Measurements from ENCODE around the gene PAK5.
A peak's percentile ranks its signal among the peaks of the same experiment; 100 is the strongest.

Gene PAK5

DNA sequence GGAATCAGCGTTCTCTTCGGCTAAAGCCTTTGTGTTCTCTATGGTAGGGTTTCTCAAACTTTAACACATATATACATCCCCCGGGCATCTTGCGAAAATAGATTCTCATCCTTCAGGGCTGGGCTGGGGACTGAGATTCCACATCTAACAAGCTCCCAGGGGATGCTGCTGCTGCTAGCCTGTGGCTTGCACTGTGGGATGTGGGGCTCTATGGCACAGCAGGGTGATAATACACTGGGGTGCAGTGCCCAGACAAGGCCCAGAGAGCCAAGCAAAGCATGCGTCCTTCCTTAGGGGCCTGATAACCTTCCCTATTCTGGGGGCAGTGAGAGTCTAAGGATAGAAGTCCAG, 222.4 kb downstream of the PAK5 start:
- DNase-seq (ENCODE audit: low spot score): no peak

DNA sequence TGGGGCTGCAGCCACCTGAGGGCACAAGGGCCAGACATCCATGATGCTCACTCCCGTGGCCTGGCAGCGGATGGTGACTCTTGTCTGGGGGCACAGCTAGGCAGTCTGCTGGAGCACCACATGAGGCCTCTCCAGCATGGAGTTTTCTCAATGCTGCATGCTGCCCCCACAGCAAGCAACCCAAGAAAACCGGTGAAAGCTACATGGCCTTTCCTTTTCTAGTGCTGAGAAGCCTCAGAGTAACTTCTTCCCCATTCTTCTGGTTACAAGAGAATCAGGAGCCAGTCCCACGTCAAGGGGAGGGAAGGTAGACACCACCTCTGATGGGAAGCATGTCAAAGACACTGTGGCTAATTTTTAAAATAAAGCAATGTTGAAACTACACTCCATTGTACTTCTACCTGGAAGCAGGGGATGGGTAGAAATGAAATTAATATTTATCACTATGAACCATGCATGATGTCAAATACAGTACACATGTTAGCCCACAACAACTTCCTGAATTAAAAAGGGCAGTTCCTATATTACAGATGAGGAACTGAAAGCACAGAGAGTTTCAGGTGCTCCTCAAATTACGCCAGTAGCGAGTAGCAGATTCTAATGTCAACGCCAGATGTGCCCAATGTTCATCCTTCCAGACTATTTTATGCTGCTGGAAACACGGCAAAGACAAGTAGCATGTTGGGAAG, 223.0 kb downstream of the PAK5 start:
- no peak for DNase-seq (ENCODE audit: low spot score)

DNA sequence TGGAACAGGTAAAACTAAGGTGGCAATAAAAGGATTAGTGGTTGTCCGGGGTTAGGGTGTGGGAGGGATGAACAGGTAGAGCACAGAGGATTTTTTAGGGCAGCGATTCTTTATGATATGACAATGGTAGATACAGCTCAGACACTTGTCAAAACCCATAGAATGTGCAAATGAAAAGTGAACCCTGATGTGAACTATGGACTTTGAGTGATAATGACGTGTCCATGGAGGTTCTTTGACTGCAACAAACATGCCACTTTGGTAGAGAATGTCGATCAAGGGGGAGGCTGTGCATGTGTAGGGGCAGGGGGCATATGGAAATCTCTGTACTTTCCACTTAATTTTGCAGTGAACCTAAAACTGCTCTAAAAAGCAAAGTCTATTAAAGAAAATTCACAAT, 223.8 kb downstream of the PAK5 start:
- no peak for DNase-seq (ENCODE audit: low spot score)

DNA sequence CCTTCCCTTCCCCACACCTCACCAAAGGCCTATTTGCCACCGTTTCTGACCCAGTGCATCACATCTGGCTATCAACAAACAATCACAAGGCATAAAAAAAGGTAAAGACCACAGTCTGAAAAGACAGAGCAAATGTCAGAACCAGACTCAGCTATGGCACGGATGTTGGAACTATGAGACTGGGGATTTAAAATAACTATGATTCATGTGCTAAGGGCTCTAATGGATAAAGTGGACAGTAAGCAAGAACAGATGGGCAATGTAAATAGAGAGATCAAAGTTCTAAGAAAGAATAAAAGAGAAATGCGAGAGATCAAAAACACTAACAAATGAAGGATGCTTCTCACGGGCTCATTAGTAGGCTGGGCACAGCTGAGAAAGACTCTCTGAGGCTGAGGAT, 225.0 kb downstream of the PAK5 start:
- no peak for DNase-seq (ENCODE audit: low spot score)

DNA sequence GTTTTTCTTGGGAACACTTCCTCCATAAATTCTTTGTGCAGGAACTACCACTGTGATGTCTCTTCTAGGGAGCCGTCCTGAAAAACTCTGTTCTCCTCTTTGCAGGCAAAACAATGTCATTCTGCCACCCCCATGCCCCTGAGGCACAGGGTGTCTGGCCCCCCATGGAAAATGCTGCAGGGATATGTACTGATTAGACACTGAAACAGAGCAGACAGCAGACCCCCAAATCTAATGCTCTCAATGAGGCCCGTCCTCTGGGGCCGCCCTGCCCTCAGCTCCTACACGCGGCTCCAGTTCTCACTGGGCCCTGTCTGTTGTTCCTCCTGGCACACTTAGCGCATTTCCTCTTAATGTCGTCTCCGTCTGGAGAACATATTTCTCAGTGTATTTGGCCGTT, 227.0 kb downstream of the PAK5 start:
- no peak for DNase-seq (ENCODE audit: low spot score)

DNA sequence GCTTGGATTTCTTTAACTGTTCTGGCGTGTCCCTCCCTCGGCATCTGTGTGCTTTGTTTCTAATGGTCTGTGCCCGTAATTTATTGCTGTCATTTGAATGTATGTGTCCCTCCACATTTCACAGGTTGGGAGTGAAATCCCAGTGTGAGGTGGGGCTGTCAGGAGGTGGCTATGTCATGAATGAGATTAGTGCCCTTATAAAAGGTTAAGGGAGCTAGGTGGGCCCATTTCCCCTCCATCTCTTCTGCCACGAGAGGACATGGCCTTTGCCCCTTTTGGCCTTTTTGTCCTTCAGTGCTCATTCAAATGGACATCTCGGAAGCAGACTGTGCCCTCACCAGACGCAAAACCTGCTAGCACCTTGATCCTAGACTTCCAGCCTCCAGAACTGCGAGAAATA, 228.2 kb downstream of the PAK5 start:
- no peak for DNase-seq (ENCODE audit: low spot score)

DNA sequence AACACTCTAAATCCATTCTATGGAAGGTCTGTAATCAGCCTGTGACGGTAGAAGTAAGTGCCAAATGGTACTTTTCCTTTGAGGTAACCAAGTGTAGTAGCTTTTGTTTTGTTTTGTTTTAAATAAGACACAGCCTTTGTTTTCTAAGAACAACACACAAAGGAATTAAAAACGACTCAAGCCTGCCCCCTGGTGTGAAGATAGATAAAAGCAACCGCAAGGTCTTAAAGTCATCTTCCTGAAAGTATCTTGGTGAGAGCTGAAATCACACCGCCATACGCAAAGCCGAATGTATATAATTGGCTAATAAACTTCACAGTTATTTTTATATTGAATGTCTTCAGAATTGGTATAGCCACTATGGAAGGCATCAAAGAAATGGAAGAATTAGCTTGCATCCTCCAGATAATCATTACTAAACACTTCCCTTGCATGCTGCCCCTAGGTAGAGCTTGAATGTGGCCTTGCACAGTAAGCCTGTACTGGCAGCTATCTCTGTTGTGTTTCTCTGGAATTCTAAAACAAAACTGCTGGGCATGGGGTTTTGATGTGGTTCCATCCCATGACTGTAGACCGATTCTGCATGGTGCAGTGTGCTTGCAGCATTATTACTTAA, 228.9 kb downstream of the PAK5 start:
- no peak for DNase-seq (ENCODE audit: low spot score)

DNA sequence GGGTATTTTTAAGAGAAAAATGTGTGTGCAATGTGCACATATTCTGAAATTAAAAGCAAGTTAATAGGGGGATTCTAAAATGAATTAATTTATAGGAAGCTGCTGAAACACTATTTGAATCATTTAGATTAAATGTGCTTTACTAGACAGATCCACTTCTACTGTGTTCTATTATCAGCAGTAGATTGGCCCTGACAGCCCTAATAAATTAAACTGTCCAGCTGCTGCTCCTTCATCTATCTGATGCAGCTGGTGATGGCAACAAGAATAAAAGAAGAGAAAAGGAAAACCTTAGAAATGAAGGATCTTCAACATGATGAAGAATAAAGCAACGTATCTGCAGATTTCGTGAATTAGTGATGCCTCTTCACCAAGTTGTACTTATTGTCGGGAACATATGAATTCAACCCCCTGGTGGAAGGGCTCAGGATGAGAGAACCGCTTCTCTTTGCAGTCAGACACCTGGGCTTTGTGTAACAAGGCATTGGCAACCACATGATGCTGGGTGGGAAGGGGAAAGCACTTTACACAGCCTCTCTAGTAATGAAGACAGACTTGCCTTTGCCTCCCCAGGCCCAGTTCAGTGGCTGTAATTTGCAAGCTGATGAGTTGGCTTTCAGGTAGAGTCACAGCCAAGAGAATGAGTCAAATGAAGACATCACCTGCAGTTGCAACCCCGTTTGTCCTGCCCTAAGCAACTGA, 230.1 kb downstream of the PAK5 start:
- DNase-seq (ENCODE audit: low spot score): no peak

DNA sequence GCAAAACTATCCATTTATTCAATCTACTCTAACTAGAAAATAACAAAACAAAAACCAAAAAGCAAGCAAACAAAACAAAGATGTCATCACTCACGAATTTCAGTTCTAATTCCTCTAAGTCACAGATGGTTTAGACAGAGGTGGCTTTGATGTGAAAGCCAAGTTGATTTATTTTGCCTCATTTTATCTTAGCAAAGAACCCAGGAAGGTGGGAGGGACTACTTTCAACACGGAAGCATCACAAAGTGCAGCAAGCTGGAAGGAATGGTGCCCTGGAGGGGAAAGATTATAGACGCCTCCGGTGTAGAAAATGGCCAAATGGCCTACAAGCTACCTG, 236.1 kb downstream of the PAK5 start:
- no peak for DNase-seq (ENCODE audit: low spot score)

DNA sequence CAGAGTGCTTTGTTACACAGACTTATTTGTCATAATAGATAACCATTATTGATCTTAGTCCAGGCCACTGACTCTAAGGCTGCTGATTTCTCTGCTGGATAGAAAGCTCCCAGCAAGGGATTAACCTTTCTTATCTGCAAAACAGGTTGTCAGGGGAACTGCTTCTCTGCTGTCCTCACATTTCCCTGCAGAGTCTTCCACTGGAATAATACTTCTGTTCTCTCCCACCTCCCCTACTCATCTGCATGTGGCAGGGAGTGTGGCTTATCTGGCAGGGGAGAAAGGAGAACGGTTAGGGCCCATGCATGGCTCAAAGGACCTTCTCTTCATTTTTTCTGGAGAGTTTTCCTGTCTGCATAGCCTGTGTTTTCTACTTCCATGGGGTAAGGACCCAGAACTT, 238.3 kb downstream of the PAK5 start:
- DNase-seq (ENCODE audit: low spot score): peak; percentile 31

DNA sequence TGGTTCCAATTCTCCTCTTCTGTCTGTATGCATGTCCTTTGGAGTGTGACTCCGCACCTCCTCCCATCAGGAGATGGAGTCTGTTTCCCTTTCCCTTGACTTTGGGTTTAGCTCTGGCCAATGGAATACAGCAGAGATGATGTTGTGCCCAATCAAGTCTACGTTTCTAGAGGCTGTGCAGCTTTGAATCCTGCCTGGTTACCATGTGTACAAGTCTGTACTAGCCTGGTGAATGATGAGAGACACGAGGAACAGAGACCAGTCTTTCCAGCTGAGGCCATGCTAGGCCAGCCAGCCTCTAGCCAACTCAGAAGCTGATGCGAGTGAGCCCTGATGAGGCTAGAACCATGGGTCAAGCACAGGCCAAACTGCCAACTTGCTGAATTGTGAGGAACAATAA, 241.3 kb downstream of the PAK5 start:
- DNase-seq (ENCODE audit: low spot score): no peak

DNA sequence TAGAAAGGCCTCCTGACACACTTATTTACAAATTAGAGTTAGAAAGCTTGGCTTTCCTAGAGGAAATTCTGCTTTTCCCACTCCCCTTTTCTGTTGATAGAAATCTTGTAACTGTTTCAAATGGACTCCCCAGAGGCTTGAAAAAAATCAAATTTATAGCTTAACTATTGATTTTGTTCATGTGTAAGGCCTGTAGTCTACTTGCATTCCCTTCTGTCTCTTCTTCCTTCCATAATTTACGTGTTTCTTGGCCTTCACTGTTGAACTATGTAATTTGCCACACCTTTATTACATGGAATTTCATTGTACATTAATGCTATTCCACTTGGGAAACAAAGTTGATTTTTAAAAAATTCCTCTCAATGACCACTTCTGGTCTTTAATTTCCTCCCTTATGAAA, 243.1 kb downstream of the PAK5 start:
- no peak for DNase-seq (ENCODE audit: low spot score)

DNA sequence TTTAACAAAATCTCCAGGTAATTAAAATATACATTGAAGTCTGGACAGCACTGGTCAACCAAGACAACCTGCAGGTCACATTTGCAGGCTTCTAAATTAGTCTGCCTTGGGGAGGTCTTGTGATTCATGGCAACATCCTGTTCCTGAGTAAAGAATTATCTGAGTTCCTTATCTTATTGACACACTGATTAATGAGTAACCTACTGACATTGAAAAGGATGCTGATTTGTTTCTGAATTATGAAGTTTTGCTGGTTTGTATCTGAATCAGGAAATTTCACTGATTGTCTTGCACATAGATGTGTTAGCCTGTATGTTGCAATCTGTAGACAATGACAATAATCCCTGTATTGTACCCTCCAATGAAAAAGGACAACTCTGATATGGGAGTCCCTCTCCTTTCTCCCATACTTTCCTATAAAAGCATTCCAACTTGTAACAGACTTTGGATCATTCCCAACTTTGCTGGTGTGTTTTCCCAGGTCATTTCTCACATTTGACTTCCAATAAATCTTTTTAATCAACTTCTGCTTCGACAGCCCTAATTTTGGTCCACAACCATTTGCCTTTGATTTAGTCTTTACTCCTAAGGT, 244.5 kb downstream of the PAK5 start:
- DNase-seq (ENCODE audit: low spot score): peak; percentile 36

DNA sequence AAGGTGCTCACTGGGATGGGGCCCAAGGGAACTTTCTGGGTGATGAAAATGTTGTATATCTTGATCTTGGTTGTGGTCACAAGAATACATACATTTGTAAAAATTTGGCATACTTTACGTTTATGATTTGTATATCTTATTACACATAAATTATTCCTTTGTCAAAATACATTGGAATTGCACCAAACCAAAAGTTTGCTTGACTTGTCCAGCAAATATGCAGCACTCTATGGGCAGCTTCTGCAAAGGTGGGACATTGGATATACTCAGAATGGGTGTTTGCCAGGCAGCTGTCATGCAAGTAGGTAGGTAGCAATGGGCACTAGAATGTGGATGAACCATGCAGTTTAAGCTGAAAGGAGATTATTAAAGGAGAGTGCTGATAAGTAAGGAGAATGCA, 246.5 kb downstream of the PAK5 start:
- DNase-seq (ENCODE audit: low spot score): no peak

DNA sequence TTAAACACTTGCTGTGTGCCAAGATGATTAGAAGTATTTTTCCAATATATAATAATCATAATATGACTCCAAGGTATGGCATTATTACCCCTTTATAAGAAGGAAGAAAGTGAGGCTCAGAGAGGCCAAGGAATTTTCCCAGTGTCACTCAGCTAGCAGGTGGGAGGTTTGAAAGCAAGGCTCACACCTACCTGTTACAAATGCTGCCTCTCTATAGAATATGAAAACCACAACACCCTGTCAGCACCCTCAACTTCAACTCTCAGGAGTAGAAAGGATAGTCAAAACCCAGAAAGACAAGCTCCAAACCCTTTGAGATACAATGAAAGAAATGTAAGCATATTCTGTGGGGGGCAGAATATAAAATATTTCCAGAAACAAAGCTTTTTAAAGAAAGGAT, 247.8 kb downstream of the PAK5 start:
- DNase-seq (ENCODE audit: low spot score): no peak

DNA sequence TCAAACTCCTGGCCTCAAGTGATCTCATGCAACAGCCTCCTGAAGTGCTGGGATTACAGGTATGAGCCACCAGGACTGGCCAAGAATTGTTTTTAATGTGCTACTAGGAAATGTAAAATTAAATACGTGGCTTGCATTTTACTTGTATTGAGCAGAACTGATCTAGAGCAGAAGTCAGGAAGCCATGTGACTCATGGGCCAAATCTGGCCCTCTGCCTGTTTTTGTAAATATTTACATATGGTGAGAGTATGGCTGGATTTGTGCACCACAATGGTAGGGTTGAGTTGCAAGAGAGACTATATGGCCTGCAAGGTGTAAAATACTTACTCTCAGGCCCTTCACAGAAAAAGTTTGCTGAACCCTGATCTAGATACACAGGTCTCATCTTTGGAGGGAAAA, 248.7 kb downstream of the PAK5 start:
- no peak for DNase-seq (ENCODE audit: low spot score)

DNA sequence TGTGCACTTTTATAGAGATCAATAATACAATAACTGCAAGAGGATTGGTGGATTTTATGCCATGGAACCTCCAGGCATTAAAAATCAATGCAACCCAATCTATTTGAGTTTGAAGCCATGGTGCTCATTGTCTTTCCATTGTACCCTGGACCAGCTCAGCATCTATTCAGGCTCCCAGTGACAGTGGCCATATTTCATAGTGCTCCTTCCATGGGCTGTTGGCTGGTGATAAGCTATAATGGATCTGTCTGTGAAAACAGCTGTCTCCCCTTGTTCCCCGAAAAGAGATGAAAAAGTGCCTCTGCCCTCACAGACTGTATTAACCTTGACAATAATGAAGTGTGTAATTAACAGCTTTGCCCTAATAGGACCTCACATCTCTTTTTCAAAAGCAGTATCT, 250.2 kb downstream of the PAK5 start:
- DNase-seq (ENCODE audit: low spot score): no peak

DNA sequence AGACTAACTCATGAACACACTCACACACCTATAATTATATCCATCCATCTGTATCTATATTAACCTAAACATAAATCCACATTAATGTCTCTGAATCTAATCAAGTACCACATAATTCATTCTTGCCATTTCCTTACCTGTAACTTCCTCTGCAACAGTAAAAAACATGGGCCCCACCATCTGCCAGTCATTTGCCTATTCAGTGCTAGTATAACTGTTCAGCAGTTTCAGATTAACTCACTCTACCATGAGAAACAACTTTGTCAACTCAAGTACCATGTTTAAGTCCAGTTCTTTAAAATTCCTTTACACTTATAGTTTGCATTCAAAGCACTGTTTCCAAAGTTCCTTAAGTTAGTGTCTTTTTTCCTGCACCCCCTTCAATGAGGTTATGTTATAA, 255.7 kb downstream of the PAK5 start:
- DNase-seq (ENCODE audit: low spot score): no peak

DNA sequence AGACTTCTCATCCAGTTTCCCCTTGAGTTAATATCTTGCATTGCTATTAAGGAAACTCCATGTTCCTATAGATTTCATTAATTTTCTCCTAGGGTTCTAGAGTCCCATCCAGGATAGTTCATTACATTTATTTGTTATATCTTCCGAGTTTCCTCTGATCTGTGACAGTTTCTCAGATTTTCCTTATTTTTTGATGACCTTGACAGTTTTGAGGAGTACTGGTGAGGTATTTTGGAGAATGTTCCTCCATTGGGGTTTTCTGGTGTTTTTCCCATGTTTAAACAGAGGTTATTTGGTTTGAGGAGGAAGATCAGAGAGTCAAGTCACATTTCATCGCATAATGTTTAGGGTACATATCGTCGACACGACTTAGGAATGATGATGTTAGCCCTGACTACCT, 256.7 kb downstream of the PAK5 start:
- no peak for DNase-seq (ENCODE audit: low spot score)

DNA sequence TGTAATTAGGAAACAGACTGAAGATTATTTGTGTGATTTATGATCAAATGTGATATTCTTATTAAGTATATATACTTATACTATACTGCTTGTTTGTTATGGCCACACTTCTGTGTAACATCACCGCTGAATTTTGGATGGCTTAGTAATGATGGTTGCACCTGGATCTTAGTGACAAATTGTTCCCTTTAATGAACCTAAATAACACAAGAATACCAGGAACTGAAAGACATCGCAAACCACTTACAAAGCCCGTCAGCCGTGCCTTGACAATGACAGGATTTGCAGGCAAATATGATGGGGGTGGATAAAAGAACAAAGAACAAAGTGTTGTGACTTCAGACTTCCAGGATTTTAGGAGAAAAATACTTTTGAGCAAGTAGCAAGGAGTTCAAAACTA, 257.4 kb downstream of the PAK5 start:
- no peak for DNase-seq (ENCODE audit: low spot score)

DNA sequence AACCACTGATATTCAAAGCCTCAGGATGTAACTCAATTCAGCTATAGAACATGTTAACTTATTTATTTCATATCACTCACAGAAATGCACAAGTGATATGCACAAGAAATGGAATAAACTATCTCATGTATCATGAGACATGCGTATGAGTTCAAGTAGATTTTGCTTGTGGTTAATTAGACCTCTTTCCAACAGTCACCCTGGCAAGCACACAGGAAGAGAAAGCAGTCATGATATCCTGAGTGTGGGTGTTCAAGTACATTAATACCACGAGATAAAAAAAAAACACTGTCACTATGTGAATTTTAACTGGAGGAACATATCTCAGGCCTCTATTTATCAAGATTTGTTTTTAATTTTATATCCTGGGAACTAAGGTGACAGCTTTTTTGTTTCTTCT, 260.3 kb downstream of the PAK5 start:
- DNase-seq (ENCODE audit: low spot score): no peak

DNA sequence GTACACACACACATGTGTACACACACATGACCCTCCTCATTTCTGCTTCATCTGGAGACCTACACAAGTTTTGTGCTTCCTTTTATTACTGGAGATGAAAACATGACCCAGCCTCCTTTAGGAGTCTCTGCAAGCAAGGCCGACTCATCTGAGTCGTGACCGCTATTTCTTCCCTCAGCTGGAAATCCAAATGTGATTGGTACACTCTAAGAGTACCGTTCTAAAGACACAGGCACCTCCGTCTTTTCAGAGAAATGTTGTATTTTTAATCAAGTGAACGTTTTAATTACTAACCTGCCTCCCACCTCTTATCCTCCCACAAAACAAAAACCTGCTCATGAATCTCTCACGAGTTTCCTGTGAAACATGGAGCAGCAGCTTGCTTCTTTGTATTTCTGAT, 261.5 kb downstream of the PAK5 start:
- DNase-seq (ENCODE audit: low spot score): no peak

DNA sequence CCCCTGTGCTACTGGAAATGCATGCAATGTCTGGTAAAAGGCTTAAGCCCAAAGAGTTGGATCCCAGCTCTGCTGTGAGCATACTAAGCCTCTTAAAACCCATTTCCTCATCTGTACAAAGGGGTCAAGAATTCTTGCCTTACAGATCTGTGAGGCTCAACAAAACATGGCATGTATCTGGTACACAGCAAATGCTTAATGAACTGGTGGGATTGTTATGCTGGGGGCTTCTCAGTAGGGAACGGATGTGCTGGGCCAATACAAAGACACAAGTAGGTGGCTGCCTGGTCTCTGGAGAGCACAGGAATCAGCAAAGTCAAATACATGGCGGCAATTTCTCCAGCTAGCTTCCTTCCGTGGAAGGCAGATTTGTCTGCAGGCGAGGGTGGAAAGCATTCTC, 262.2 kb downstream of the PAK5 start:
- no peak for DNase-seq (ENCODE audit: low spot score)

DNA sequence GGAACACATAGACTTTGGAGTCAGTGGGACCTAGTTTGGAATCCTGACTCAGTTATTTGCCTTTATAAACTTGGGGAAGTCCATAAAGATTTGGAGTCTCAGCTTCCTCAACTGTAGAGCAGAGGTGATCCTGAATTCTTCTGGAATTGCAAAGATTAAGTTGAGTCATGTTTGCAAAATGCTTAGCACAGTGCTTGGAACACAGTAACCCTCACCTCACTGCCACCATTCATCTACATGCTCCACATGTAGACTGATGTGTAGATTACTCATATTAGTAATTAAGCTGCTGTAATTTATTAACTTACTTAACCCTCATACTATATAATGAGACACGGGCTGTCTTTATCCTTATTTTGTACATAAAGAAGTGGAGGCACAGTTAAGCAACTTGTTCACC, 263.0 kb downstream of the PAK5 start:
- no peak for DNase-seq (ENCODE audit: low spot score)

Data from HuH-7.5 (cell line).